ENCODE data around the gene APOA5.

APOA5 gene

GRCh38 chr11:116825434-116825833 is 33.8 kb upstream of the APOA5 start:
- TF ChIP-seq, protein P1, sequence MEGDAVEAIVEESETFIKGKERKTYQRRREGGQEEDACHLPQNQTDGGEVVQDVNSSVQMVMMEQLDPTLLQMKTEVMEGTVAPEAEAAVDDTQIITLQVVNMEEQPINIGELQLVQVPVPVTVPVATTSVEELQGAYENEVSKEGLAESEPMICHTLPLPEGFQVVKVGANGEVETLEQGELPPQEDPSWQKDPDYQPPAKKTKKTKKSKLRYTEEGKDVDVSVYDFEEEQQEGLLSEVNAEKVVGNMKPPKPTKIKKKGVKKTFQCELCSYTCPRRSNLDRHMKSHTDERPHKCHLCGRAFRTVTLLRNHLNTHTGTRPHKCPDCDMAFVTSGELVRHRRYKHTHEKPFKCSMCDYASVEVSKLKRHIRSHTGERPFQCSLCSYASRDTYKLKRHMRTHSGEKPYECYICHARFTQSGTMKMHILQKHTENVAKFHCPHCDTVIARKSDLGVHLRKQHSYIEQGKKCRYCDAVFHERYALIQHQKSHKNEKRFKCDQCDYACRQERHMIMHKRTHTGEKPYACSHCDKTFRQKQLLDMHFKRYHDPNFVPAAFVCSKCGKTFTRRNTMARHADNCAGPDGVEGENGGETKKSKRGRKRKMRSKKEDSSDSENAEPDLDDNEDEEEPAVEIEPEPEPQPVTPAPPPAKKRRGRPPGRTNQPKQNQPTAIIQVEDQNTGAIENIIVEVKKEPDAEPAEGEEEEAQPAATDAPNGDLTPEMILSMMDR (conservative IDR thresholded peaks at IDR 0.05): no peak
- no peak overlapping the region for H3K27ac ChIP-seq

- TF ChIP-seq, protein P1 (conservative IDR thresholded peaks at IDR 0.05): no peak
These were observed 31.6 kb upstream of the APOA5 start, which contains the start of gene APOA4 for GRCh38 chr11:116823031-116823843. APOA4 (minus strand) TSS chr11:116823304; CDS start chr11:116823191, 113 bp downstream.

GRCh38 chr11:116822575-116822974 is 30.9 kb upstream of the APOA5 start:
- H3K27ac ChIP-seq: no peak overlapping the region
- TF ChIP-seq, protein P1 (conservative IDR thresholded peaks at IDR 0.05): no peak

More at GRCh38 chr11:116823031-116823843, 31.6 kb upstream of the APOA5 start, which contains the start of gene APOA4:
- H3K27ac ChIP-seq: no peak within 1 kb of the TSS

GRCh38 chr11:116821050-116821918 is 29.6 kb upstream of the APOA5 start:
- TF ChIP-seq, protein P1 (conservative IDR thresholded peaks at IDR 0.05): no peak
- no peak overlapping the region for H3K27ac ChIP-seq

DNA sequence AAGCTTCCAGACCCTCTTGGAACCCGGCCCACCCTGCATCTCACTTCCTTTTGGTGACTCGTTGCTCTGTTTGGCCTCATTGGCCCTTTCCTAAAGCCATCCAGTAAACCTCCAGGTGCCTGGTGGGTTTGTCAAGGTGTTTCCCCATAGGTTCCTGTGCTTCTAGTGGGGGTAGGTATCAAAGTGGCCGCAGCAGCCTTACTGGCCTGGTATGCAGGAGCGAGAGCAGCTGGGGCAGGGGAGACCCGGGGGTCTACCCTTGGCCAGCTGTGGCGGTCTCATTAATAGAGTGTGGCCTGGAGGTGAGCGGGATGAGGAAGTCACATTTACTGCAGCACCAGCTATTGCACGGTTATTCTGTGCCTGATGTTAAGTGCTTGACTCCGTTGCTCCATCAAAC is 27.4 kb upstream of the APOA5 start:
- no peak overlapping the region for H3K27ac ChIP-seq
- TF ChIP-seq, protein P1 (conservative IDR thresholded peaks at IDR 0.05): no peak

DNA sequence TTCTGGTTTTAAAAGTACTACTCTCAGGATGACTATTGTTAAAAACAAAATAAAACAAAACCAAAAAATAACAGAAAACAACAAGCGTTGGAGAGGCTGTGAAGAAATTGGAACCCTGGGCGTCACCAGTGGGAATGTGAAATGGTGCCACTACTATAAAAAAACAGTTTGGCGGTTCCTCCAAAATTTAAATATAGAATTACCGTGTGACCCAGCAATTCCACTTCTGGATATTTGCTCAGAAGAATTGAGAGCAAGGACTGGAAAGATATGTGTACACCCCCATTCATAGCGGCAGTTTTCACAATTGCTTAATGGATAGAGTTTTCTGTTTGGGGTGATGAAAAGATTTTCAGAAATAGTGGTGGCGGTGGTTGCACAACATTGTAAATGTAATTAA is 22.8 kb upstream of the APOA5 start:
- no peak overlapping the region for H3K27ac ChIP-seq
- TF ChIP-seq, protein P1 (conservative IDR thresholded peaks at IDR 0.05): no peak

Data from VCaP (cell line).